ENCODE measurements around the gene RCAN1. TPM values are rescaled to one million over a fixed set of nuclear protein-coding genes. Genes with fewer than 3 reads are reported as not detected.

The RCAN1 gene
- total RNA-seq: 10 to 100 TPM; 29.3 to 32.8 TPM
- polyA plus RNA-seq: 10 to 100 TPM; 12.2 to 30.3 TPM
- long read RNA-seq, donor 1, partial matches to known transcripts: 0 of 7 reads
- long read RNA-seq, donor 1, other reads (novel, unspliced or antisense): 0 of 7 reads
- long read RNA-seq, donor 2, partial matches to known transcripts: 0 of 5 reads
- long read RNA-seq, donor 2, other reads (novel, unspliced or antisense): 0 of 5 reads
- long read RNA-seq, donor 3, partial matches to known transcripts: 0 of 7 reads
- long read RNA-seq, donor 3, other reads (novel, unspliced or antisense): 0 of 7 reads
- long read RNA-seq, donor 4, partial matches to known transcripts: 0 of 3 reads
- long read RNA-seq, donor 4, other reads (novel, unspliced or antisense): 0 of 3 reads
- long read RNA-seq, donor 5, partial matches to known transcripts: 0 of 8 reads
- long read RNA-seq, donor 5, other reads (novel, unspliced or antisense): 0 of 8 reads

- Histone ChIP-seq H3K27ac (ENCODE audit: low read depth in 1 of 2, low read length in 1 of 2) (peak within 1 kb of the TSS; percentile 92 to 95), H3K4me1 (ENCODE audit: control insufficient read depth in 5 of 5, insufficient read depth in 5 of 5, low read length in 5 of 5) (peaks cover 0 to 17% (median 6%) of the 10 kb centered on the region in 5 donors), H3K36me3 (ENCODE audit: control insufficient read depth in 4 of 4, insufficient read depth in 4 of 4, low read length in 4 of 4) (no peaks in the 10 kb centered on the region), H3K4me3 (peak within 1 kb of the TSS; percentile 94), H3K27me3 (ENCODE audit: control insufficient read depth in 3 of 3, insufficient read depth in 3 of 3, low read length in 2 of 3) (peaks cover 0 to 9% (median 8%) of the 10 kb centered on the region in 3 donors), H3K9ac (ENCODE audit: insufficient read depth in 1 of 2, low read length in 2 of 2) (peak within 1 kb of the TSS; percentile 14 to 44), H3K9me3 (ENCODE audit: control insufficient read depth in 4 of 4, insufficient read depth in 3 of 4, low read length in 3 of 4) (no peaks in the 10 kb centered on the region)
- DNase-seq (peak; percentile 92 to 96 (median 96)), ATAC-seq (ENCODE audit: insufficient read depth, low FRiP score) (peak; percentile 93)
- 0% methylated on average over 79 to 121 of the region's 121 CpGs for WGBS, 2 donors
- TF ChIP-seq CTCF (IDR thresholded peaks at IDR 0.05; ENCODE audit: control extremely low read depth, extremely low read depth): no peak
Observed at GRCh38 chr21:34614628-34615486, at the start of gene RCAN1. RCAN1 (minus strand) TSS chr21:34615113; CDS start chr21:34615011, 102 bp downstream.

- H3K36me3 ChIP-seq (ENCODE audit: control insufficient read depth in 4 of 4, insufficient read depth in 4 of 4, low read length in 4 of 4): no peaks in the 10 kb centered on the region
- H3K9ac ChIP-seq (ENCODE audit: insufficient read depth in 1 of 2, low read length in 2 of 2): no peak overlapping the region
- H3K27me3 ChIP-seq (ENCODE audit: control insufficient read depth in 3 of 3, insufficient read depth in 3 of 3, low read length in 2 of 3): peaks cover 0 to 5% (median 3%) of the 10 kb centered on the region in 3 donors
- H3K9me3 ChIP-seq (ENCODE audit: control insufficient read depth in 4 of 4, insufficient read depth in 3 of 4, low read length in 3 of 4): peaks cover 0 to 7% (median 6%) of the 10 kb centered on the region in 4 donors
- H3K4me3 ChIP-seq: no peak overlapping the region
- no peak for TF ChIP-seq CTCF (IDR thresholded peaks at IDR 0.05; ENCODE audit: control extremely low read depth, extremely low read depth)
- H3K4me1 ChIP-seq (ENCODE audit: control insufficient read depth in 5 of 5, insufficient read depth in 5 of 5, low read length in 5 of 5): peaks cover 0 to 2% (median 0%) of the 10 kb centered on the region in 5 donors
- DNase-seq (no peak), ATAC-seq (ENCODE audit: insufficient read depth, low FRiP score) (no peak)
- H3K27ac ChIP-seq (ENCODE audit: low read depth in 1 of 2, low read length in 1 of 2): no peak overlapping the region
Observed at GRCh38 chr21:34661848-34662247, 46.9 kb upstream of the RCAN1 start.

GRCh38 chr21:34653522-34653921 is 38.6 kb upstream of the RCAN1 start:
- DNase-seq (no peak), ATAC-seq (ENCODE audit: insufficient read depth, low FRiP score) (no peak)
- Histone ChIP-seq H3K36me3 (ENCODE audit: control insufficient read depth in 4 of 4, insufficient read depth in 4 of 4, low read length in 4 of 4) (no peaks in the 10 kb centered on the region), H3K9ac (ENCODE audit: insufficient read depth in 1 of 2, low read length in 2 of 2) (no peak overlapping the region), H3K4me3 (no peak overlapping the region), H3K4me1 (ENCODE audit: control insufficient read depth in 5 of 5, insufficient read depth in 5 of 5, low read length in 5 of 5) (peaks cover 0 to 8% (median 0%) of the 10 kb centered on the region in 5 donors), H3K9me3 (ENCODE audit: control insufficient read depth in 4 of 4, insufficient read depth in 3 of 4, low read length in 3 of 4) (peaks cover 0 to 3% (median under 1%) of the 10 kb centered on the region in 4 donors), H3K27ac (ENCODE audit: low read depth in 1 of 2, low read length in 1 of 2) (no peak overlapping the region), H3K27me3 (ENCODE audit: control insufficient read depth in 3 of 3, insufficient read depth in 3 of 3, low read length in 2 of 3) (peaks cover 0 to 4% (median 0%) of the 10 kb centered on the region in 3 donors)
- no peak for TF ChIP-seq CTCF (IDR thresholded peaks at IDR 0.05; ENCODE audit: control extremely low read depth, extremely low read depth)
- 90 to 93% methylated on average over 6 of the region's 6 CpGs for WGBS, 2 donors

Measured in lung (tissue), 16 donors.